Peyer's patch (tissue), 4 donors: ENCODE results near the gene HLA-DQB1.
"Not testable (repeated sequence)": the region's sequence is repeated elsewhere in the genome, so short reads cannot be mapped to it uniquely, and the experiment has no call there.

Experiments
- POLR2A ChIP-seq, 2 donors: fragments of 450-650 bp; IDR thresholded peaks; one replicate each; pipeline ENCODE4 v1.5.1; 2017; ENCODE audit warnings: antibody characterized with exemption in 2 of 2, mild to moderate bottlenecking in 2 of 2, moderate library complexity in 2 of 2
- TF ChIP-seq, protein P1 (sequence below), 6 experiments: fragments of 450-650 bp in 4 of 6; fragments of 200-600 bp in 2 of 6; sonication (generic) in 1 of 6; IDR thresholded peaks; one replicate each; pipeline ENCODE4 v1.5.1; 2017 to 2019; ENCODE audit warnings: antibody characterized with exemption in 6 of 6, mild to moderate bottlenecking in 3 of 6, moderate library complexity in 1 of 6

DNA sequence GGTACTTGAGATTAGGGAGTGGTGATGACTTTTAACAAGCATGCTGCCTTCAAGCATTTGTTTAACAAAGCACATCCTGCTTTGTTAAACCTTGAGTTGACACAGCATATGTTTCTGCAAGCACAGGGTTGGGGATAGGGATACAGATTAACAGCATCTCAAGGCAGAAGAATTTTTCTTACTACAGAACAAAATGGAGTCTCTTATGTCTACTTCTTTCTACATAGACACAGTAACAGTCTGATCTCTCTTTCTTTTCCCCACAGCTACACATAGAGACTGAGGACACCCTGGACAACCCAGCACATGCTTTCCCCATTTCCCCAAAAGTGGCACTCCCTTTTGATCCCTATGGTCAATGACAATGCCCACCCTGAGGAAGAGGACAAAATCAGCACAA, 8.6 kb downstream of the HLA-DQB1 start:
- TF ChIP-seq, protein P1, sequence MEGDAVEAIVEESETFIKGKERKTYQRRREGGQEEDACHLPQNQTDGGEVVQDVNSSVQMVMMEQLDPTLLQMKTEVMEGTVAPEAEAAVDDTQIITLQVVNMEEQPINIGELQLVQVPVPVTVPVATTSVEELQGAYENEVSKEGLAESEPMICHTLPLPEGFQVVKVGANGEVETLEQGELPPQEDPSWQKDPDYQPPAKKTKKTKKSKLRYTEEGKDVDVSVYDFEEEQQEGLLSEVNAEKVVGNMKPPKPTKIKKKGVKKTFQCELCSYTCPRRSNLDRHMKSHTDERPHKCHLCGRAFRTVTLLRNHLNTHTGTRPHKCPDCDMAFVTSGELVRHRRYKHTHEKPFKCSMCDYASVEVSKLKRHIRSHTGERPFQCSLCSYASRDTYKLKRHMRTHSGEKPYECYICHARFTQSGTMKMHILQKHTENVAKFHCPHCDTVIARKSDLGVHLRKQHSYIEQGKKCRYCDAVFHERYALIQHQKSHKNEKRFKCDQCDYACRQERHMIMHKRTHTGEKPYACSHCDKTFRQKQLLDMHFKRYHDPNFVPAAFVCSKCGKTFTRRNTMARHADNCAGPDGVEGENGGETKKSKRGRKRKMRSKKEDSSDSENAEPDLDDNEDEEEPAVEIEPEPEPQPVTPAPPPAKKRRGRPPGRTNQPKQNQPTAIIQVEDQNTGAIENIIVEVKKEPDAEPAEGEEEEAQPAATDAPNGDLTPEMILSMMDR (IDR thresholded peaks at IDR 0.05) = not testable (repeated sequence)
- TF ChIP-seq POLR2A (IDR thresholded peaks at IDR 0.05) = not testable (repeated sequence)
